Gastrocnemius medialis (tissue), 4 donors: ENCODE results near the gene SRSF3.

ENCODE experiments used
- POLR2A ChIP-seq, 2 donors: fragments of 450-650 bp; IDR thresholded peaks; one replicate each; pipeline ENCODE4 v1.6.1; 2017; ENCODE audit warnings: antibody characterized with exemption in 2 of 2, mild to moderate bottlenecking in 2 of 2, moderate library complexity in 2 of 2
- TF ChIP-seq, protein P1 (sequence below), 5 experiments: fragments of 450-650 bp in 3 of 5; fragments of 200-600 bp in 2 of 5; sonication (generic) in 2 of 5; IDR thresholded peaks in 4 of 5; conservative IDR thresholded peaks in 1 of 5; 1 replicate in 4 of 5; 2 replicates in 1 of 5; pipeline ENCODE4 v1.5.1; 2016 to 2019; ENCODE audit warnings: antibody characterized with exemption in 5 of 5, mild to moderate bottlenecking in 3 of 5, moderate library complexity in 3 of 5

DNA sequence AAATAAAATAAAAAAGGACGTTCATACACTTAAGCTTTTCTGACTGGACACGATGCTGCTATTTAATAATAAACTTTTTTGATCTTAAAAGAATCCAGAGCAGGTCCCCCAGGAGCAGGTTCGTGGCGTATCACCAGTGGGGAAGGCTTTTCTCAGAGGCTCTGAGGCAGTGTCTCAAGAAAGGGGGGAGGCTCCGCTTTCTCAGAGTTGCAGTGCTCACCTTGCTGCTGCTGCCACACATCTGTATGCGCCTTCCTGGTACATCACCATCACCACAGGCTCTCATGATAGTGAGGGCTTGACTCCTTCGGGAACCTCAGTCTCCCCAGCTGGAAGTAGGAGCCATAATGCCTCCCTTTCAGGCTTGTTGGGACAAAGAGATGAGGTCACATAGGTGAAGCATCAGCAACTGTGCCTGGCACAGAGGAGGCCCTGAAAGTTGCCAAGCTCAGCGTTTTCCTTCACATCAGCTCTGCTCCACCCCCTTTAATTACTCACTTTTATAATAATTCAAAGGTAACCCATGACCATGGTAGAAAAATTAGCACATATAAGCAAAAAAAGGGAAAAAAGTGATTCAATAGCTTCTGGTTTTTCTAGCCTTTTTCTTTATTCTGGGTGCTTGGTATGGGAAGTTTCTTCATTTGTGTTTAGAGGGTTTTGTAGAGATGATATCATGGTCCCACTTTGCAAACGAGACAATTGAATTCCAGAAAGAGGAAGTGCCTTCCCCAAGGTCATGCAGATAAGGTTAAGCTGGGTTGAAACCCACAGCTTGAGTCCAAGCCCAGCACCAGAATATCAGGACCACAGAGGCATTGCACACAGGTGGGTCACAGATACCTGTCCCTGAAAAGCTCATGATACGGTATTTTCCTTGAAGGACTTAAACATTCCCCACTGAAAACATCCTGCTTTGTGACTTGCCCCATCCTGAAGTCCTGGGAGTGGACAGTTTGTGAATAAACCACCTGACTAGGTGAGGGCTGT lies 24.5 kb downstream of the SRSF3 start:
- TF ChIP-seq, protein P1, sequence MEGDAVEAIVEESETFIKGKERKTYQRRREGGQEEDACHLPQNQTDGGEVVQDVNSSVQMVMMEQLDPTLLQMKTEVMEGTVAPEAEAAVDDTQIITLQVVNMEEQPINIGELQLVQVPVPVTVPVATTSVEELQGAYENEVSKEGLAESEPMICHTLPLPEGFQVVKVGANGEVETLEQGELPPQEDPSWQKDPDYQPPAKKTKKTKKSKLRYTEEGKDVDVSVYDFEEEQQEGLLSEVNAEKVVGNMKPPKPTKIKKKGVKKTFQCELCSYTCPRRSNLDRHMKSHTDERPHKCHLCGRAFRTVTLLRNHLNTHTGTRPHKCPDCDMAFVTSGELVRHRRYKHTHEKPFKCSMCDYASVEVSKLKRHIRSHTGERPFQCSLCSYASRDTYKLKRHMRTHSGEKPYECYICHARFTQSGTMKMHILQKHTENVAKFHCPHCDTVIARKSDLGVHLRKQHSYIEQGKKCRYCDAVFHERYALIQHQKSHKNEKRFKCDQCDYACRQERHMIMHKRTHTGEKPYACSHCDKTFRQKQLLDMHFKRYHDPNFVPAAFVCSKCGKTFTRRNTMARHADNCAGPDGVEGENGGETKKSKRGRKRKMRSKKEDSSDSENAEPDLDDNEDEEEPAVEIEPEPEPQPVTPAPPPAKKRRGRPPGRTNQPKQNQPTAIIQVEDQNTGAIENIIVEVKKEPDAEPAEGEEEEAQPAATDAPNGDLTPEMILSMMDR (IDR thresholded peaks at IDR 0.05 in 4 of 5, conservative IDR thresholded peaks at IDR 0.05 in 1 of 5), result no peak
- TF ChIP-seq POLR2A (IDR thresholded peaks at IDR 0.05), result no peak
